ENCODE measurements around the gene TMEM238.

TMEM238 gene

GRCh38 chr19:55368701-55369563 lies 15.2 kb downstream of the TMEM238 start:
- no peak overlapping the region for H3K27ac ChIP-seq (ENCODE audit: insufficient read depth, low read length, poor library complexity, severe bottlenecking)
- H3K36me3 ChIP-seq (ENCODE audit: control insufficient read depth, insufficient read depth, low read length): no peaks in the 10 kb centered on the region
- H3K9me3 ChIP-seq (ENCODE audit: control insufficient read depth, low read length): no peaks in the 10 kb centered on the region
- DNase-seq: no peak
- H3K4me3 ChIP-seq (ENCODE audit: insufficient read depth, low read depth, low read length, poor library complexity, severe bottlenecking): no peak overlapping the region
- peaks cover 15% of the 10 kb centered on the region for H3K4me1 ChIP-seq (ENCODE audit: control insufficient read depth, insufficient read depth, low read length, poor library complexity, severe bottlenecking)
- H3K27me3 ChIP-seq (replicated peaks; ENCODE audit: control insufficient read depth, insufficient read depth, low read length, poor library complexity, severe bottlenecking): peaks cover 52% of the 10 kb centered on the region

GRCh38 chr19:55368106-55368505 lies 16.0 kb downstream of the TMEM238 start:
- Histone ChIP-seq H3K9me3 (ENCODE audit: control insufficient read depth, low read length) (no peaks in the 10 kb centered on the region), H3K27ac (ENCODE audit: insufficient read depth, low read length, poor library complexity, severe bottlenecking) (no peak overlapping the region), H3K4me1 (ENCODE audit: control insufficient read depth, insufficient read depth, low read length, poor library complexity, severe bottlenecking) (peaks cover 15% of the 10 kb centered on the region), H3K27me3 (replicated peaks; ENCODE audit: control insufficient read depth, insufficient read depth, low read length, poor library complexity, severe bottlenecking) (peaks cover 44% of the 10 kb centered on the region), H3K36me3 (ENCODE audit: control insufficient read depth, insufficient read depth, low read length) (no peaks in the 10 kb centered on the region), H3K4me3 (ENCODE audit: insufficient read depth, low read depth, low read length, poor library complexity, severe bottlenecking) (no peak overlapping the region)
- DNase-seq: no peak

- H3K36me3 ChIP-seq (ENCODE audit: control insufficient read depth, insufficient read depth, low read length): no peaks in the 10 kb centered on the region
- H3K27ac ChIP-seq (ENCODE audit: insufficient read depth, low read length, poor library complexity, severe bottlenecking): no peak overlapping the region
- peaks cover 31% of the 10 kb centered on the region for H3K27me3 ChIP-seq (replicated peaks; ENCODE audit: control insufficient read depth, insufficient read depth, low read length, poor library complexity, severe bottlenecking)
- DNase-seq: no peak
- H3K9me3 ChIP-seq (ENCODE audit: control insufficient read depth, low read length): no peaks in the 10 kb centered on the region
- no peak overlapping the region for H3K4me3 ChIP-seq (ENCODE audit: insufficient read depth, low read depth, low read length, poor library complexity, severe bottlenecking)
- peaks cover 15% of the 10 kb centered on the region for H3K4me1 ChIP-seq (ENCODE audit: control insufficient read depth, insufficient read depth, low read length, poor library complexity, severe bottlenecking)
These were observed 17.3 kb downstream of the TMEM238 start for GRCh38 chr19:55366790-55367189.

GRCh38 chr19:55365964-55366363 lies 18.1 kb downstream of the TMEM238 start:
- no peak overlapping the region for H3K4me3 ChIP-seq (ENCODE audit: insufficient read depth, low read depth, low read length, poor library complexity, severe bottlenecking)
- H3K27me3 ChIP-seq (replicated peaks; ENCODE audit: control insufficient read depth, insufficient read depth, low read length, poor library complexity, severe bottlenecking): peaks cover 28% of the 10 kb centered on the region
- no peaks in the 10 kb centered on the region for H3K36me3 ChIP-seq (ENCODE audit: control insufficient read depth, insufficient read depth, low read length)
- peaks cover 15% of the 10 kb centered on the region for H3K4me1 ChIP-seq (ENCODE audit: control insufficient read depth, insufficient read depth, low read length, poor library complexity, severe bottlenecking)
- no peak overlapping the region for H3K27ac ChIP-seq (ENCODE audit: insufficient read depth, low read length, poor library complexity, severe bottlenecking)
- H3K9me3 ChIP-seq (ENCODE audit: control insufficient read depth, low read length): no peaks in the 10 kb centered on the region
- no peak for DNase-seq

- H3K4me3 ChIP-seq (ENCODE audit: insufficient read depth, low read depth, low read length, poor library complexity, severe bottlenecking): no peak overlapping the region
- H3K36me3 ChIP-seq (ENCODE audit: control insufficient read depth, insufficient read depth, low read length): no peaks in the 10 kb centered on the region
- H3K4me1 ChIP-seq (ENCODE audit: control insufficient read depth, insufficient read depth, low read length, poor library complexity, severe bottlenecking): peaks cover 15% of the 10 kb centered on the region
- DNase-seq: no peak
- H3K27me3 ChIP-seq (replicated peaks; ENCODE audit: control insufficient read depth, insufficient read depth, low read length, poor library complexity, severe bottlenecking): peaks cover 22% of the 10 kb centered on the region
- H3K27ac ChIP-seq (ENCODE audit: insufficient read depth, low read length, poor library complexity, severe bottlenecking): no peak overlapping the region
- H3K9me3 ChIP-seq (ENCODE audit: control insufficient read depth, low read length): no peaks in the 10 kb centered on the region
These were observed 18.8 kb downstream of the TMEM238 start for GRCh38 chr19:55365245-55365644.

- Histone ChIP-seq H3K4me3 (ENCODE audit: insufficient read depth, low read depth, low read length, poor library complexity, severe bottlenecking) (no peak within 1 kb of the TSS), H3K27me3 (replicated peaks; ENCODE audit: control insufficient read depth, insufficient read depth, low read length, poor library complexity, severe bottlenecking) (peaks cover 3% of the 10 kb centered on the region), H3K36me3 (ENCODE audit: control insufficient read depth, insufficient read depth, low read length) (no peaks in the 10 kb centered on the region), H3K9me3 (ENCODE audit: control insufficient read depth, low read length) (no peaks in the 10 kb centered on the region), H3K4me1 (ENCODE audit: control insufficient read depth, insufficient read depth, low read length, poor library complexity, severe bottlenecking) (no peaks in the 10 kb centered on the region), H3K27ac (ENCODE audit: insufficient read depth, low read length, poor library complexity, severe bottlenecking) (no peak within 1 kb of the TSS)
- no peak for DNase-seq
These were observed 20.9 kb downstream of the TMEM238 start, which contains the start of gene GARIN5B for GRCh38 chr19:55362990-55363716. TSS of gene GARIN5B (minus strand) at chr19:55363260. CDS start at chr19:55363066, 194 bp downstream.

GRCh38 chr19:55362174-55362989 lies 21.7 kb downstream of the TMEM238 start:
- no peak for DNase-seq
- no peaks in the 10 kb centered on the region for H3K27me3 ChIP-seq (replicated peaks; ENCODE audit: control insufficient read depth, insufficient read depth, low read length, poor library complexity, severe bottlenecking)
- no peak overlapping the region for H3K4me3 ChIP-seq (ENCODE audit: insufficient read depth, low read depth, low read length, poor library complexity, severe bottlenecking)
- H3K36me3 ChIP-seq (ENCODE audit: control insufficient read depth, insufficient read depth, low read length): no peaks in the 10 kb centered on the region
- H3K27ac ChIP-seq (ENCODE audit: insufficient read depth, low read length, poor library complexity, severe bottlenecking): no peak overlapping the region
- no peaks in the 10 kb centered on the region for H3K4me1 ChIP-seq (ENCODE audit: control insufficient read depth, insufficient read depth, low read length, poor library complexity, severe bottlenecking)
- H3K9me3 ChIP-seq (ENCODE audit: control insufficient read depth, low read length): no peaks in the 10 kb centered on the region

GRCh38 chr19:55360902-55361301 lies 23.2 kb downstream of the TMEM238 start:
- DNase-seq: no peak
- H3K27me3 ChIP-seq (replicated peaks; ENCODE audit: control insufficient read depth, insufficient read depth, low read length, poor library complexity, severe bottlenecking): no peaks in the 10 kb centered on the region
- H3K36me3 ChIP-seq (ENCODE audit: control insufficient read depth, insufficient read depth, low read length): no peaks in the 10 kb centered on the region
- no peak overlapping the region for H3K27ac ChIP-seq (ENCODE audit: insufficient read depth, low read length, poor library complexity, severe bottlenecking)
- no peaks in the 10 kb centered on the region for H3K9me3 ChIP-seq (ENCODE audit: control insufficient read depth, low read length)
- H3K4me1 ChIP-seq (ENCODE audit: control insufficient read depth, insufficient read depth, low read length, poor library complexity, severe bottlenecking): no peaks in the 10 kb centered on the region
- H3K4me3 ChIP-seq (ENCODE audit: insufficient read depth, low read depth, low read length, poor library complexity, severe bottlenecking): no peak overlapping the region

- Histone ChIP-seq H3K36me3 (ENCODE audit: control insufficient read depth, insufficient read depth, low read length) (no peaks in the 10 kb centered on the region), H3K9me3 (ENCODE audit: control insufficient read depth, low read length) (no peaks in the 10 kb centered on the region), H3K4me1 (ENCODE audit: control insufficient read depth, insufficient read depth, low read length, poor library complexity, severe bottlenecking) (peaks cover 5% of the 10 kb centered on the region), H3K4me3 (ENCODE audit: insufficient read depth, low read depth, low read length, poor library complexity, severe bottlenecking) (no peak overlapping the region), H3K27me3 (replicated peaks; ENCODE audit: control insufficient read depth, insufficient read depth, low read length, poor library complexity, severe bottlenecking) (peaks cover 6% of the 10 kb centered on the region), H3K27ac (ENCODE audit: insufficient read depth, low read length, poor library complexity, severe bottlenecking) (no peak overlapping the region)
- DNase-seq: no peak
These were observed 24.9 kb downstream of the TMEM238 start for GRCh38 chr19:55358943-55359908.
